RWPE2 (cell line): ENCODE results near the gene LHX3.

Experiments used
- ATAC-seq: fragments of 200-7000 bp; cut with Tn5 transposase; 3 replicates; pipeline ENCODE4 v1.9.1; 2021; ENCODE audit warnings: low read depth
- DNase-seq: peaks from one replicate; pipeline ENCODE4 v3.0.0-alpha.2; 2020; ENCODE audit warnings: low spot score
- H3K27ac ChIP-seq: fragments of 450-650 bp; 2 replicates; pipeline ENCODE4 v1.5.1; 2017; ENCODE audit warnings: mild to moderate bottlenecking; ENCODE audit not compliant: poor library complexity, severe bottlenecking
- H3K27me3 ChIP-seq: fragments of 250-450 bp; sonication (Bioruptor Pico); 2 replicates; pipeline ENCODE4 v1.5.1; 2021; ENCODE audit warnings: mild to moderate bottlenecking, moderate library complexity; ENCODE audit not compliant: insufficient read depth, poor library complexity, severe bottlenecking
- H3K36me3 ChIP-seq: fragments of 250-450 bp; sonication (Bioruptor Pico); 2 replicates; pipeline ENCODE4 v1.5.1; 2020; ENCODE audit warnings: low read depth, mild to moderate bottlenecking, moderate library complexity
- H3K4me1 ChIP-seq: fragments of 250-450 bp; sonication (Bioruptor Pico); 2 replicates; pipeline ENCODE4 v1.5.1; 2021; ENCODE audit warnings: mild to moderate bottlenecking, moderate library complexity; ENCODE audit not compliant: insufficient read depth, poor library complexity, severe bottlenecking
- H3K4me3 ChIP-seq: fragments of 250-450 bp; sonication (Bioruptor Pico); 2 replicates; pipeline ENCODE4 v1.5.1; 2021; ENCODE audit warnings: mild to moderate bottlenecking, moderate library complexity; ENCODE audit not compliant: severe bottlenecking
- H3K9me3 ChIP-seq: fragments of 250-450 bp; sonication (Bioruptor Pico); 2 replicates; pipeline ENCODE4 v1.5.1; 2021; ENCODE audit warnings: mild to moderate bottlenecking, moderate library complexity; ENCODE audit not compliant: severe bottlenecking
- TF ChIP-seq, protein P1 (sequence below): fragments of 450-650 bp; IDR thresholded peaks from one replicate; pipeline ENCODE4 v1.5.1; 2017; ENCODE audit warnings: mild to moderate bottlenecking, moderate library complexity; ENCODE audit not compliant: poor library complexity, severe bottlenecking

LHX3 gene

GRCh38 chr9:136208675-136209074 lies 3.7 kb upstream of the LHX3 start:
- TF ChIP-seq, protein P1, sequence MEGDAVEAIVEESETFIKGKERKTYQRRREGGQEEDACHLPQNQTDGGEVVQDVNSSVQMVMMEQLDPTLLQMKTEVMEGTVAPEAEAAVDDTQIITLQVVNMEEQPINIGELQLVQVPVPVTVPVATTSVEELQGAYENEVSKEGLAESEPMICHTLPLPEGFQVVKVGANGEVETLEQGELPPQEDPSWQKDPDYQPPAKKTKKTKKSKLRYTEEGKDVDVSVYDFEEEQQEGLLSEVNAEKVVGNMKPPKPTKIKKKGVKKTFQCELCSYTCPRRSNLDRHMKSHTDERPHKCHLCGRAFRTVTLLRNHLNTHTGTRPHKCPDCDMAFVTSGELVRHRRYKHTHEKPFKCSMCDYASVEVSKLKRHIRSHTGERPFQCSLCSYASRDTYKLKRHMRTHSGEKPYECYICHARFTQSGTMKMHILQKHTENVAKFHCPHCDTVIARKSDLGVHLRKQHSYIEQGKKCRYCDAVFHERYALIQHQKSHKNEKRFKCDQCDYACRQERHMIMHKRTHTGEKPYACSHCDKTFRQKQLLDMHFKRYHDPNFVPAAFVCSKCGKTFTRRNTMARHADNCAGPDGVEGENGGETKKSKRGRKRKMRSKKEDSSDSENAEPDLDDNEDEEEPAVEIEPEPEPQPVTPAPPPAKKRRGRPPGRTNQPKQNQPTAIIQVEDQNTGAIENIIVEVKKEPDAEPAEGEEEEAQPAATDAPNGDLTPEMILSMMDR, result no peak
- no peaks in the 10 kb centered on the region for H3K4me1 ChIP-seq
- DNase-seq (no peak), ATAC-seq (no peak)
- no peak overlapping the region for H3K4me3 ChIP-seq
- H3K36me3 ChIP-seq, result peaks cover 4% of the 10 kb centered on the region; the same call in 1 of the 2 replicates
- no peak overlapping the region for H3K27ac ChIP-seq
- H3K27me3 ChIP-seq, result peaks cover 13% of the 10 kb centered on the region
- H3K9me3 ChIP-seq, result no peaks in the 10 kb centered on the region

GRCh38 chr9:136207616-136208015 lies 2.7 kb upstream of the LHX3 start:
- Histone ChIP-seq H3K4me3 (no peak overlapping the region), H3K36me3 (no peaks in the 10 kb centered on the region), H3K27ac (no peak overlapping the region), H3K4me1 (no peaks in the 10 kb centered on the region), H3K9me3 (no peaks in the 10 kb centered on the region), H3K27me3 (peaks cover 22% of the 10 kb centered on the region)
- no peak for ATAC-seq
- DNase-seq, result no peak
- TF ChIP-seq, protein P1, result no peak

DNA sequence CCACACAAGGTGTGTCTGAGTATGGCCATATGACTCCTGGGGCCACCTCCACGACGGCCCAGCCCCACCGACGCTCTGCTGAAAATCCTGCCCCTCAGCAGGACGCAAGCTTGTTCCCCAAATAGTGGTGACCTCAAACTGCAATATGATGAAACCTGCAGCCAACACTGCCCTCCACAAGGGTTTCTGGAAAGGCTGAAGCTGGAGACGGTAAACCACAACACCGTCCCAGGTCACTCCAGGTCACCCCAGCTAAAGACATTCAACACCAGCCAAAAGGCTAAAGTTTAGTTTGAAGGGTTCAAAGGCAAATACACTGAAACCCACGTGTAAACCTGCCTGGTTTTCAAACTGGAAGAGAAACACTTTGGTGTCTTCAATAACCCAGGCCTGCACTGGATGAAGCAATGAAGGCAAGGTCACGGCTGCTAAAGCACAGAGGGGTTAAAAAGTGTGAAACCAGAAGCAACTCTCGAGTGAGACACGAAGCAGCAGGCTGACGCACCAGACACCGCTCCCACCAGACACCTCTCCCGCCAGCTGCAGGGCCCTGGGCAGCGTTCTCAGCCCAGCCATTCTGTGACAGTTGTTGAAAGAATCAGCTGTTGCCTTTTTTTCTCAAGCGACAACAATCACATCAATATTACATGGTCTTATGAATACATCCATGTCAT lies 1.8 kb upstream of the LHX3 start:
- ATAC-seq (no peak), DNase-seq (no peak)

GRCh38 chr9:136205707-136205992 lies 722 bp upstream of the LHX3 start:
- TF ChIP-seq, protein P1, result no peak
- Histone ChIP-seq H3K4me1 (no peaks in the 10 kb centered on the region), H3K27ac (no peak overlapping the region), H3K36me3 (no peaks in the 10 kb centered on the region), H3K9me3 (no peaks in the 10 kb centered on the region), H3K27me3 (peaks cover 41% of the 10 kb centered on the region), H3K4me3 (no peak overlapping the region)
- DNase-seq, result no peak
- no peak for ATAC-seq

More for the DNA sequence above, 1.8 kb upstream of the LHX3 start:
- Histone ChIP-seq H3K4me1 (no peaks in the 10 kb centered on the region), H3K27me3 (peaks cover 31% of the 10 kb centered on the region), H3K27ac (no peak overlapping the region), H3K4me3 (no peak overlapping the region), H3K9me3 (no peaks in the 10 kb centered on the region), H3K36me3 (no peaks in the 10 kb centered on the region)
- TF ChIP-seq, protein P1, result no peak

- Histone ChIP-seq H3K4me1 (no peaks in the 10 kb centered on the region), H3K27me3 (peaks cover 55% of the 10 kb centered on the region)
- DNase-seq, result no peak
Observed at GRCh38 chr9:136204145-136204805, 653 bp downstream of the LHX3 start.

More at GRCh38 chr9:136204145-136204805, 653 bp downstream of the LHX3 start:
- Histone ChIP-seq H3K27ac (no peak overlapping the region), H3K4me3 (no peak overlapping the region), H3K9me3 (no peaks in the 10 kb centered on the region), H3K36me3 (no peaks in the 10 kb centered on the region)
- ATAC-seq, result peak; percentile 6; the same call in 1 of the 3 replicates
- TF ChIP-seq, protein P1, result no peak
